NCI-H146 treated with DMSO at 0.1 percent for 48 hours (cell line): ENCODE measurements around the gene USF3.

ENCODE experiments used
- DNase-seq: peaks from one replicate; lab custom pipeline; 2025; ENCODE audit not compliant: unreplicated experiment; lab: John Stamatoyannopoulos, UW

USF3 gene

DNA sequence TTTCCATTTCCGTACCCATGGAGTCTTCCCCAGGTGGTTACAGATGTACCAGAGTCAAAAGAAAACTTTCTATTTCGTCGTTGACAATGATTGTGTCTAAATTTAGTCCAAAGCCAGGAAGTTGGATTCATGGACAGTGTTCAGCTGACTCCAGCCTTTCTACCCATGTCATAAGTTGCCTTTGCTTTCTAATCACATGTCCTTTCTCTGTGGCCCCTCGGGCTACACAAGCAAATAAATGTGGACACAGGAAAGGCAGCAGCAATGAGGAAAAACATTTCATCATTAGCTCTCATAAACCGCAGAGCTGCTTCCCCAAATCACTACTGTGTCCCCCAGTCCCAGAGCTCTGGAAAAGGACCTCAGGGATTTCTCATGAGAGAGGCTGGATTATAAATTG is 82.0 kb downstream of the USF3 start:
- no peak for DNase-seq

GRCh38 chr3:113607219-113607596 is 89.2 kb downstream of the USF3 start:
- no peak for DNase-seq

DNA sequence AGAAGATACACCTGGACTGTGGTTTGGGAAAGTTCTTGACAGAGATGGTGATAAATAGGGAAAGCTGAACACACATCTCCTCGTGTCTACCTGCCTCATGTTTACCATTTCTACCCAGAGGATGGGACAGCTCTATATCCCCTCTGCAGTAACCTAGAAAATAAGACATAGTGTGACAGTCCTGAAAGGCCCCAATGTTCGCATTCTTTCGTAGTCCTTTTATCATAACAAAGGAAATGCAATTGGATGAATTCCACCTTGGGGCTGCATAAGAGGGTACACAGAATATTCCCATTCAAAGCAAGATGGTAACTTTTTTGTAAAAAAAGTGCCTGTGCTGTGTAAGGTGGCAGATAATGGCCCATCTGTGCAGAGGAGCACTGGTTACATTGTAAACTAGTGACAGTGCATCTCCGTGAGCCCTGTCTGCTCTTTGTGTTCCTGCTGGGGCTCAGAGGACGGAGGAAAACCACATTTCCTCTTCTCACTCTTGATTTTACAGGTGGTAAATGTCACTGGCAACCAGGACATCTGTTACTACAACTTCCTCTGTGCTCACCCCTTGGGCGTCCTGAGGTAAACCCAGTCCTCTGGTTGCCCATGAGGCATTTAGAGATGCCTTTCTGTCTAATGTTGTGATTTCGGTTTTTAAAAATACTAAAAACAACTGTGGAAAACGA is 89.8 kb downstream of the USF3 start:
- DNase-seq: no peak

DNA sequence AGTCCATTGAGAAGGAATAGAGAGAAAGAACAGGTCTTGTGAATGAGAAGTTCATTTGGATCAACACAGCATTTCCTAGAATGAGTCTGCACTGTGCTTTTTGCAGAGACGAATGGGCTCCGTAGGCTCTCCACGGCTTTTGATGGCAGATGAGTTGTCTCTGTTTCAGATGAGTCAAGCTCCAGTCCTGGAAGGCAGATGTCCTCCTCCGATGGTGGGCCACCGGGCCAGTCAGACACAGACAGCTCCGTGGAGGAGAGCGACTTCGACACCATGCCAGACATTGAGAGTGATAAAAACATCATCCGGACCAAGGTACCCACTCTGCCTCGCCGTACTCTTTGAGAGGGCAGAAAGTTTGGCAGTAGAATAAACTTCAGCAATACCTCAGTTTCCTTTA is 93.6 kb downstream of the USF3 start:
- DNase-seq: no peak

GRCh38 chr3:113602256-113602655 is 94.2 kb downstream of the USF3 start:
- DNase-seq: no peak

GRCh38 chr3:113601240-113601639 is 95.2 kb downstream of the USF3 start:
- no peak for DNase-seq

- DNase-seq: no peak
Observed at GRCh38 chr3:113600418-113601182, 95.8 kb downstream of the USF3 start.
